Activated CD4-positive, alpha-beta T cell treated with anti-CD3 and anti-CD28 coated beads, Interleukin-2, amount 10 ng/mL, durations not matched to agents 7 days and 5 days (primary cell): ENCODE data around the gene GSC2. TPM values are rescaled to one million over a fixed set of nuclear protein-coding genes. Genes with fewer than 3 reads are reported as not detected.

ENCODE experiments used
- CTCF ChIA-PET: fragments of 350-600 bp; sonication (Branson Sonifier 250); formaldehyde crosslinking; loops from one replicate; lab custom pipeline; 2021; ENCODE audit warnings: antibody characterized with exemption; lab: Charles Lee
- POLR2A ChIA-PET: fragments of 350-600 bp; sonication (Branson Sonifier 250); formaldehyde crosslinking; loops from one replicate; lab custom pipeline; 2021; ENCODE audit warnings: antibody characterized with exemption; lab: Charles Lee
- DNase-seq: peaks from one replicate; pipeline ENCODE4 v3.0.0-alpha.2; 2020
- H3K27ac Mint-ChIP-seq: one replicate; pipeline ENCODE4 v1.8.0; 2021; ENCODE audit warnings: mild to moderate bottlenecking, moderate library complexity, mixed read lengths
- H3K27me3 Mint-ChIP-seq: one replicate; pipeline ENCODE4 v1.8.0; 2021; ENCODE audit warnings: mixed read lengths
- H3K36me3 Mint-ChIP-seq: one replicate; pipeline ENCODE4 v1.8.0; 2021; ENCODE audit warnings: low read depth, mixed read lengths
- H3K4me1 Mint-ChIP-seq: one replicate; pipeline ENCODE4 v1.8.0; 2021; ENCODE audit warnings: mixed read lengths
- H3K4me3 Mint-ChIP-seq: one replicate; pipeline ENCODE4 v1.8.0; 2021; ENCODE audit warnings: mild to moderate bottlenecking, moderate library complexity, mixed read lengths
- H3K9me3 Mint-ChIP-seq: one replicate; pipeline ENCODE4 v1.8.0; 2021; ENCODE audit warnings: mixed read lengths
- total RNA-seq, 2 experiments: library from RNA; stranded (reverse); gene quantifications; one replicate each; pipeline ENCODE4 v1.2.3, GENCODE V29; 2021

GSC2 gene
- total RNA-seq, 2 experiments from 2014 or later: not detected

DNA sequence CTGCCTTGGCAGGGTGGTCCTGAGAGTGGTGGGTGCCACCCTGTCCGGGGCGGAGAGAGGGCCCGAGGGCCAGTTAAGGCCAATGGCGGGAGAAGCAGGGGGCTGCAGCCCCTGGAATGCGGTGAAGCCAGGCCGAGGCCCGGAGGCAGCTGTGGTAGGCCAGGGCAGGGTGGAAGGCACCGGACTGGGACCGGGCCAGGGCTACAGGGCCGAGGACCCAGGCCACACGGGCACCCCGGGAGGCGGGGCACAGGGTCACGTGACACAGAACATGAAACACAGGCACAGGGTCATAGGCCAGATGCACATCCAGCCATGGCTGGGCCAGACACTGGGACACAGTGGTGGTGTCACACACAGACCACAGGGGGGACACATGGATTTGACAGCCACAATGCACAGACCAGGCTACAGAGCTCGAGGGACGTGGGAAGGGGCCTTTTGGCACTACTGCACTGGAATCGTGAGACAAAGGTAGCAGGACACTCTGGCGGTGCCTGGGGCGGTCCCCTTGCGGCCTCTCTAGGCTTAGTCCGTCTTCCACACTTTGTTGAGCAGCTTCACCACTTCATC is 25.6 kb upstream of the GSC2 start:
- no peak overlapping the region for H3K27ac Mint-ChIP-seq
- H3K27me3 Mint-ChIP-seq: peaks cover 4% of the 10 kb centered on the region
- peaks cover 3% of the 10 kb centered on the region for H3K36me3 Mint-ChIP-seq
- ChIA-PET CTCF (no interaction called here), POLR2A (no interaction called here)
- H3K4me1 Mint-ChIP-seq: peaks cover 38% of the 10 kb centered on the region
- no peak for DNase-seq
- H3K9me3 Mint-ChIP-seq: no peaks in the 10 kb centered on the region
- no peak overlapping the region for H3K4me3 Mint-ChIP-seq

DNA sequence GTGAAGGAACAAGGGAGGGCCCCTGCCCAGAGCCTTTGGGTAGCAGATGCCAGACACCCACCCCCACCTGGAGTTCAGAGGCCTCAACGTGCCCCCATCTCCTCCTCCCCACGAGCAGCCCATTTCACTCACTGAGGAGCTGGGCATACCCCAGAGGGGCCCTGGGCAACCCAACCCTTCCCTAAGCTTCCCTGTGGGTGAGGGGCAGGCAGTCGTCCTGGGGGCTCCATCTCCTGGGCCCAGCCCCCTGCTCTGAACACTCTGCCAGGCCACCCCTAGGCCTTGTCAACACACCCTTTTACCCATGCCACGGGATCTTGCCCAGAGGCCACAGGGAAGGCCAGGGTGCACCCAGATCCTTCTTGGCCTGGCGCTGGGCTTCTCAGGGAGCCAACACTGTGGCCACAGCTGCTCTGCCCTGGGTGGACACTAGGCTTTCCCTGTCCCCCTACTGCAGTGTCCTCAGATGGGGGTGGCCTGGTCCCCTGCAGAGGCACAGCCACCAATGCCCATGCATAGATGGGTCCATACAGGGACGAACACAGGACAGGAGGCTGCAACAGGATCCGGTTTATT is 25.0 kb upstream of the GSC2 start:
- peaks cover 44% of the 10 kb centered on the region for H3K4me1 Mint-ChIP-seq
- DNase-seq: no peak
- no peak overlapping the region for H3K27ac Mint-ChIP-seq
- peaks cover 10% of the 10 kb centered on the region for H3K27me3 Mint-ChIP-seq
- peaks cover 3% of the 10 kb centered on the region for H3K36me3 Mint-ChIP-seq
- ChIA-PET CTCF (interaction anchor here (0.6 to 1.6 kb wide), 3 partner anchors 26 to 101 kb away, joined by 3 to 7 read pairs (median 5); partner anchors contain the start of gene ESS2), POLR2A (no interaction called here)
- no peak overlapping the region for H3K4me3 Mint-ChIP-seq
- H3K9me3 Mint-ChIP-seq: no peaks in the 10 kb centered on the region

- POLR2A ChIA-PET: interaction anchor here (1.0 kb wide), 1 partner anchor 30 kb away, joined by 3 read pairs; the partner anchor contains the start of gene ESS2
- H3K4me3 Mint-ChIP-seq: no peak overlapping the region
- H3K4me1 Mint-ChIP-seq: peaks cover 43% of the 10 kb centered on the region
- CTCF ChIA-PET: interaction anchor here (0.6 to 1.6 kb wide), 5 partner anchors 17 to 100 kb away, joined by 3 to 7 read pairs (median 4); partner anchors contain the start of gene ESS2
- H3K27me3 Mint-ChIP-seq: peaks cover 16% of the 10 kb centered on the region
- H3K36me3 Mint-ChIP-seq: peaks cover 3% of the 10 kb centered on the region
- no peak for DNase-seq
- H3K27ac Mint-ChIP-seq: peak overlapping the region; percentile 62
- no peaks in the 10 kb centered on the region for H3K9me3 Mint-ChIP-seq
Observed at GRCh38 chr22:19174106-19175025, 24.3 kb upstream of the GSC2 start.

GRCh38 chr22:19173047-19174035 is 23.2 kb upstream of the GSC2 start:
- peaks cover 3% of the 10 kb centered on the region for H3K36me3 Mint-ChIP-seq
- no peaks in the 10 kb centered on the region for H3K9me3 Mint-ChIP-seq
- H3K4me3 Mint-ChIP-seq: peak overlapping the region; percentile 90
- ChIA-PET POLR2A (interaction anchor here (1.0 kb wide), 1 partner anchor 29 kb away, joined by 3 read pairs; the partner anchor contains the start of gene ESS2), CTCF (interaction anchor here (1.1 to 1.6 kb wide), 4 partner anchors 16 to 29 kb away, joined by 3 to 7 read pairs (median 4); partner anchors contain the start of gene ESS2)
- H3K27me3 Mint-ChIP-seq: peaks cover 25% of the 10 kb centered on the region
- H3K4me1 Mint-ChIP-seq: peaks cover 46% of the 10 kb centered on the region
- peak overlapping the region; percentile 92 for H3K27ac Mint-ChIP-seq
- DNase-seq: no peak

DNA sequence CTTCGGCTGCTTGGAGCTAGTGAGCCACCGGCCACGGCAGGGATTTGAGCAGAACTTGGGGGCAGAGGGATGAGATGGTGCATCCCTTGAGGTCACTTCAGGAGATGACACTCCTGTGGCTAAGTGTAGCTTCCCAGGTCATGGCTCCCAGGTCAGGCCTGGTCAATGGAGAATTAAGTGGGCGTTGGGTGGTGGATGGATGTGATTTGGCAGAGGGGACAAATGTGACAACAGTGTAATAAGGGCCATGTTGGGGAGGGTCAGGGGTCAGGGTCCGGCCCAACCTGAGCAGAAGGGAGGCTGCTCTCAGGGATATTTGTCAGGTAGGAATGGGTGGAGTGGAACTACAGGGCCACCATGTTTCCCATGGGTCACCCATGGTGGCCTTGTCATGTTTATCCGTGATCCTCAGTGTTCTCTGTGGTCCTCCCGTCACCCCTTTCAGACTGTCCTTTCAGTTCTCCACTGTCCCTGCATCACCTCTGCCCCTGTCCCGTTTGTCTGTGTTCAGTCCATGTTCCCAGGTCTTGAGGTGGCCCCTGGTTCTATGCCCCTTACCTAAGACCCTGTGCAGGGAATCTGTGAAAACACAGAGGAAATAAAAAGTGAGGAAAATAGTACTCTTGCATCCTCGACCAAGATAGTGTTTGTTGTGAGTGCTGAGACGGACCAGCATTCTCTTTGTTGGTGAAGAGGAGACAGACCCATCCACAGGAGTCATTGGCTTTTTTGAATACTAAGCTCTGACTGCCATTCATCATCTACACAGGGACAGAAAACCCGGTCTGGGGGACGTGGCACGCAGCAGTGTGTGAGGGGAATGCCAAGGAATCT is 22.3 kb upstream of the GSC2 start:
- ChIA-PET POLR2A (no interaction called here), CTCF (interaction anchor here (1.4 kb wide), 1 partner anchor 15 kb away, joined by 3 read pairs; no protein-coding TSS in a partner anchor)
- Mint-ChIP-seq H3K27ac (peak overlapping the region; percentile 92), H3K27me3 (peaks cover 34% of the 10 kb centered on the region), H3K4me3 (peak overlapping the region; percentile 90), H3K36me3 (peaks cover 3% of the 10 kb centered on the region), H3K9me3 (no peaks in the 10 kb centered on the region), H3K4me1 (peaks cover 47% of the 10 kb centered on the region)
- no peak for DNase-seq

DNA sequence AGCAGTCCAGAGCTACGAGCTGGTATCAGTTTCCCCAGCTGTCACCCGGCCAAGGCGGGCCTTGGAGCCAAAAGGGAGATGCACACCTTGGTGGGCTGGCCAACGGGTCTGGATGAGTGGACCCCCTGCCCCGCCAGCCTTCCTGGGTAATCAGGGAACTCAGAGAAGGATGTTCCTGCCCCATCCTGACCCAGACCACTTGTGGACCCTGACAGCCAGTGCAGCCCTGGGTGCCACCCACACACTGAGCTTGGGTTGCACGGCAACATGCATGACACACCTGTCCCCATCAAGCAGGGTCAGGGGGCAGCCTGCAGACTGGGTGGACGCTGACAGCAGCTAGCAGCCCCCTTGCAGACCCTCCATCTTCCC is 19.8 kb upstream of the GSC2 start:
- H3K27ac Mint-ChIP-seq: peak overlapping the region; percentile 92
- H3K27me3 Mint-ChIP-seq: peaks cover 44% of the 10 kb centered on the region
- ChIA-PET POLR2A (no interaction called here), CTCF (interaction anchor here (2.1 kb wide), 1 partner anchor 25 kb away, joined by 8 read pairs; the partner anchor contains the start of gene ESS2)
- no peak for DNase-seq
- peaks cover 43% of the 10 kb centered on the region for H3K4me1 Mint-ChIP-seq
- H3K4me3 Mint-ChIP-seq: peak overlapping the region; percentile 90
- H3K36me3 Mint-ChIP-seq: peaks cover 3% of the 10 kb centered on the region
- no peaks in the 10 kb centered on the region for H3K9me3 Mint-ChIP-seq

DNA sequence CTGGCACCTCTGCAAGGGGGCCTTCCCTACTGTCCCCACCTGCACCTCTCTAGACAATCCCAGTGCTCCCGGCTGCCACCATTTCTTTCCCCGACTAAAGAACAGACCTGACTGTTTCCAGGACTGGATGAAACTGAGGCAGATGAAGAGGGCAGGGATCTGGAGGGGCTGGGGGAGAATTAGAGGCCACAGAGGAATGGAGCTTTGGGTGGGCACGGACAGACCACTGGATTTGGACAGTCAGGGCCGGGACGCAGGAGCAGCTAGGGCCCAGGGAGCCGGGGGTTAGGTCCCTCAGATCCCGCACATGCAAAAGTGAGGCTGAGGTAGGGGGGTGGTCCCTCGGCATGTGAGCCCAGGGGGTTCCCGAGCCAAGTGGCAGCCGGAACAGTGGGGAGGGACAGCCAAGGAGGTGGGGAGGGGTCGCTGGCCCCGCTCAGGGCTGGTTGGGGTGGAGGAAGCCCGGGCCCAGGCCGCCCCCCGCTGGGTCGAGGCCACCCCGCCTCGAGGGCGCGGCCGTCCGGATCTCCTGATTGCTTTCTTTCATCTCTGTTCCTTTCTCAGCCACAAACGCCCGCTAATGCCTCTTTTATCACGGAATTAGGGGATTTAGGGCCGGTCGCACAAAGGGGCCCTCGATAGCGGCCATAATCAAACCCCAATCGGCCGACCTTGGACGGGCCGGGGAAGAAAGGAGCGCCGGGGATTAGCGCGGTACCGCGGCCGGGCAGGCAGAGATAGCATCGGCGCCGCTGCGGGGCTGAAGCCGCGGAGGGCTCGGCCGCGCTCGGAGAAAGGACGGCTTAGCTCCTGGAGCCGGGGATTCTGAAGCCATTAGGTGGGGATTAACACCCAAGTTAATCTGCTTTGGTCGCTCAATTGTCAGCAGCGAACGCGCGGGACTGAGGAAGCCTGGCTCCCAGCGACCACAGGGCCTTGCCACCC is 19.2 kb upstream of the GSC2 start:
- peaks cover 3% of the 10 kb centered on the region for H3K36me3 Mint-ChIP-seq
- H3K27ac Mint-ChIP-seq: no peak overlapping the region

DNA sequence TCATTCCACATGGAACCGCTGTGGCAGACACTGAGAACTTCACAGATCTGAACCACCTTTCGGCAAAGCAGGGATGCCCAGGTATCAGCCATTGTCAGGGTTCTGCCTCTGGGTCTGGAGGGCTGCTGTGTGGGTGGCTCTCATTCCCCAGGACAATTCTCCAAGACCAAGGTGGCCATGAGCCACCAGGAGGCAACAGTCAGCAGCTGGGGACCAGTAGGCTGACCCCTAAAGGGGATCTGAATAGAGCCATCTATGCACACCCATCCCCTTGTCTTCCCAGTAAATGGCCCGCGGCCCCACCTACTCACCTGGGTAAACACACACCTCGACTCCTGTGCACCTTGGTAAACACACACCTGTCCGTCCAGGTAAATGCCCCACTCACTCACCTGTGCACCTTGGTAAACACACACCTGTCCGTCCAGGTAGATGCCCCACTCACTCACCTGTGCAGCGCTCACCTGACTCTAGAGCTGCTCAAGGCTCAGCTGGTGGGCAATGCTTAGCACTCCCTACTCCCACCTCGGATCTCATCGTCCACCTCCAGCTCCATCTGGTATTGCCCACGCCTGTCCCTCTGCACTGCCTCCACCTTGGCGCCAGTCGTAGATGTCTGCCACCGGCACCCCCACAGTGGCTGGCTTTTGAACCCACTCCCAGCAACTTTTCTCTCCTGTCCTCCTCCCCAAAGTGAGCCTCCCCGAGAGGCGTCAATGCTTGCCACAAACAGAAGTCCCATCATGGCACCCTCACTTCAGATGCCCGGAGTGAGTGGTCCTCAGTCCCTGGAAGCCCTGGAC is 18.2 kb upstream of the GSC2 start:
- no peak overlapping the region for H3K4me3 Mint-ChIP-seq
- H3K9me3 Mint-ChIP-seq: no peaks in the 10 kb centered on the region
- ChIA-PET CTCF (interaction anchor here (2.1 kb wide), 1 partner anchor 23 kb away, joined by 8 read pairs; the partner anchor contains the start of gene ESS2), POLR2A (no interaction called here)
- H3K27ac Mint-ChIP-seq: no peak overlapping the region
- no peak for DNase-seq
- peaks cover 35% of the 10 kb centered on the region for H3K4me1 Mint-ChIP-seq
- H3K36me3 Mint-ChIP-seq: peaks cover 3% of the 10 kb centered on the region
- peaks cover 44% of the 10 kb centered on the region for H3K27me3 Mint-ChIP-seq

More for the DNA sequence above, 19.2 kb upstream of the GSC2 start:
- no peaks in the 10 kb centered on the region for H3K9me3 Mint-ChIP-seq
- peaks cover 44% of the 10 kb centered on the region for H3K27me3 Mint-ChIP-seq
- no peak for DNase-seq
- ChIA-PET CTCF (interaction anchor here (2.1 kb wide), 1 partner anchor 24 kb away, joined by 8 read pairs; the partner anchor contains the start of gene ESS2), POLR2A (no interaction called here)
- H3K4me1 Mint-ChIP-seq: peaks cover 41% of the 10 kb centered on the region
- peak overlapping the region; percentile 56 for H3K4me3 Mint-ChIP-seq

- H3K27me3 Mint-ChIP-seq: peaks cover 44% of the 10 kb centered on the region
- CTCF ChIA-PET: no interaction called here
Observed at GRCh38 chr22:19167106-19167869, 17.2 kb upstream of the GSC2 start.

More at GRCh38 chr22:19167106-19167869, 17.2 kb upstream of the GSC2 start:
- Mint-ChIP-seq H3K36me3 (peaks cover 2% of the 10 kb centered on the region), H3K4me3 (no peak overlapping the region), H3K9me3 (no peaks in the 10 kb centered on the region), H3K27ac (no peak overlapping the region), H3K4me1 (peaks cover 25% of the 10 kb centered on the region)
- no peak for DNase-seq
- POLR2A ChIA-PET: no interaction called here
